OCI-LY7 (cell line): ENCODE measurements around the gene NAV1.

ENCODE experiments used
- CTCF ChIP-seq: fragments of 200-600 bp; sonication (generic); conservative IDR thresholded peaks from 2 replicates; pipeline ENCODE4 v1.5.1; 2014; ENCODE audit warnings: mild to moderate bottlenecking, antibody characterized with exemption, low read length, moderate library complexity, mixed read lengths
- EZH2phosphoT487 ChIP-seq: fragments of 200-600 bp; sonication (generic); IDR thresholded peaks from 2 replicates; pipeline ENCODE4 v1.6.1; 2018; ENCODE audit warnings: low read depth, borderline replicate concordance, mild to moderate bottlenecking, mixed run types, antibody characterized with exemption, low read length, moderate library complexity, mixed read lengths

- TF ChIP-seq CTCF (no peak), EZH2phosphoT487 (no peak)
Observed at GRCh38 chr1:201511941-201512539, 26.9 kb upstream of the NAV1 start.
